ENCODE data around the gene RABL2A.
A peak's percentile ranks its signal among the peaks of the same experiment; 100 is the strongest.

Gene RABL2A

GRCh38 chr2:113690871-113691270, 63.8 kb downstream of the RABL2A start:
- DNase-seq, result peak; percentile 5 to 26

All from Kasumi-1 (cell line).